ENCODE measurements around the gene MYO16. TPM values are rescaled to one million over a fixed set of nuclear protein-coding genes. Genes with fewer than 3 reads are reported as not detected.

MYO16 gene
- total RNA-seq, 1 donor from 2014 or later: 0.49 TPM

- intact Hi-C loops (cut with DNase I): no loop called here
- TF ChIP-seq POLR2A (IDR thresholded peaks at IDR 0.05): no peak
- no peak for TF ChIP-seq POLR2AphosphoS5 (IDR thresholded peaks at IDR 0.05; ENCODE audit: insufficient read depth in 1 of 2, low read depth in 1 of 2)
- TF ChIP-seq CTCF (IDR thresholded peaks at IDR 0.05): no peak
- H3K4me3 ChIP-seq: no peak overlapping the region
- H3K9me3 ChIP-seq: no peaks in the 10 kb centered on the region
- H3K4me1 ChIP-seq: no peaks in the 10 kb centered on the region
- H3K36me3 ChIP-seq: no peaks in the 10 kb centered on the region
- H3K27me3 ChIP-seq: no peaks in the 10 kb centered on the region
- no peak overlapping the region for H3K27ac ChIP-seq
- no peak for DNase-seq (ENCODE audit: extremely low spot score in 2 of 2)
Measured at GRCh38 chr13:108933061-108933460, 303.6 kb downstream of the MYO16 start.

DNA sequence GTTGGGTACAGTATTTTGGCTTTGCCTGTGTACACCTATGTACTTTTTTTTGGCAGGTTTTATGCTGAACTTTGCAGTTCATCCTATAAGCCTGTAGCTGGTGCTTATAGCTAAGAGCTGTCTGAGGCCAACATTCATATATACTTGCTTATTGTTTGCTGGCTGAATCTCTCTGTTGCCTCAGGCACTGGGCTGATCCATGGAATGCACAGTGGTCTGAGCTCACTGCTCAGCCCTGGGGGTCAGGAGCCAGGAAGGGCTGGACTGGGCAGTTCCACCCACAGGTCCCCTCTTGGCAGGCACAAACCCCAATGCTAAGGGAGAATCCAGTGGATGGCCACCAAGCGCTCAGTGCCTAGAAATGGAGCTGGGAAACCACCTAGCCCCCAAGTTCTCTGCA lies 308.7 kb downstream of the MYO16 start:
- no peak for DNase-seq (ENCODE audit: extremely low spot score in 2 of 2)
- Histone ChIP-seq H3K4me1 (no peaks in the 10 kb centered on the region), H3K36me3 (no peaks in the 10 kb centered on the region), H3K27ac (no peak overlapping the region), H3K4me3 (no peak overlapping the region), H3K27me3 (no peaks in the 10 kb centered on the region), H3K9me3 (no peaks in the 10 kb centered on the region)
- TF ChIP-seq CTCF (IDR thresholded peaks at IDR 0.05) (no peak), POLR2A (IDR thresholded peaks at IDR 0.05) (no peak), POLR2AphosphoS5 (IDR thresholded peaks at IDR 0.05; ENCODE audit: insufficient read depth in 1 of 2, low read depth in 1 of 2) (no peak)
- intact Hi-C loops (cut with DNase I): no loop called here

- Histone ChIP-seq H3K36me3 (no peaks in the 10 kb centered on the region), H3K9me3 (no peaks in the 10 kb centered on the region), H3K27me3 (no peaks in the 10 kb centered on the region), H3K27ac (no peak overlapping the region), H3K4me3 (no peak overlapping the region), H3K4me1 (no peaks in the 10 kb centered on the region)
- intact Hi-C loops (cut with DNase I): no loop called here
- TF ChIP-seq POLR2A (IDR thresholded peaks at IDR 0.05): no peak
- no peak for TF ChIP-seq POLR2AphosphoS5 (IDR thresholded peaks at IDR 0.05; ENCODE audit: insufficient read depth in 1 of 2, low read depth in 1 of 2)
- TF ChIP-seq CTCF (IDR thresholded peaks at IDR 0.05): no peak
- no peak for DNase-seq (ENCODE audit: extremely low spot score in 2 of 2)
Measured at GRCh38 chr13:108940121-108940520, 310.7 kb downstream of the MYO16 start.

- Histone ChIP-seq H3K9me3 (no peaks in the 10 kb centered on the region), H3K36me3 (no peaks in the 10 kb centered on the region), H3K4me3 (no peak overlapping the region), H3K27me3 (no peaks in the 10 kb centered on the region), H3K27ac (no peak overlapping the region), H3K4me1 (peaks cover 5% of the 10 kb centered on the region)
- TF ChIP-seq POLR2AphosphoS5 (IDR thresholded peaks at IDR 0.05; ENCODE audit: insufficient read depth in 1 of 2, low read depth in 1 of 2) (no peak), POLR2A (IDR thresholded peaks at IDR 0.05) (no peak), CTCF (IDR thresholded peaks at IDR 0.05) (no peak)
- intact Hi-C loops (cut with DNase I): no loop called here
- no peak for DNase-seq (ENCODE audit: extremely low spot score in 2 of 2)
Measured at GRCh38 chr13:108943842-108944241, 314.4 kb downstream of the MYO16 start.

GRCh38 chr13:108944760-108945159 lies 315.3 kb downstream of the MYO16 start:
- Histone ChIP-seq H3K9me3 (no peaks in the 10 kb centered on the region), H3K4me1 (peaks cover 5% of the 10 kb centered on the region), H3K27ac (no peak overlapping the region), H3K27me3 (no peaks in the 10 kb centered on the region), H3K36me3 (no peaks in the 10 kb centered on the region), H3K4me3 (no peak overlapping the region)
- intact Hi-C loops (cut with DNase I): no loop called here
- TF ChIP-seq POLR2A (IDR thresholded peaks at IDR 0.05): no peak
- no peak for TF ChIP-seq CTCF (IDR thresholded peaks at IDR 0.05)
- no peak for DNase-seq (ENCODE audit: extremely low spot score in 2 of 2)
